ENCODE results near the gene ST3GAL6. TPM values are rescaled to one million over a fixed set of nuclear protein-coding genes. Genes with fewer than 3 reads are reported as not detected.

Gene ST3GAL6
- total RNA-seq, 1 donor from 2014 or later: 0.05 TPM

DNA sequence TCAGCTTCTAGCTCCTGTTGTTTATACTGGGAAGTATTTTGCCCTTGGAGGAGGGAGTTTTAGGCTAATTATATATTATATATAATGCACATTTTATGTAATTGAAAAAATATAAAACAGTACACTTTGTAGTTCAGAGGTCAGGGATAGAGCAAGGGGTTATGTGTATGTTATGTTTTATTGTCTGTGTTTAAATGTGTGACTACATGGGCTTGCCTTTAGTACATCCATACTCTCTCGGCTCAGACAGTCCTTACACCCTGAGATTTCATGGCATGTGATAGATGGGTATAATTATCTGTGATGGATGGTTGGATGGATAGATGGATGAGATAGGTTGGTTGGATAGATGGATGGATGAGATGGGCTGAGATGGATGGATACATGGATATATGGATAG is 17.4 kb upstream of the ST3GAL6 start:
- intact Hi-C loops (cut with micrococcal nuclease): no loop called here
- H3K4me1 Mint-ChIP-seq (ENCODE audit: low read depth): no peaks in the 10 kb centered on the region

DNA sequence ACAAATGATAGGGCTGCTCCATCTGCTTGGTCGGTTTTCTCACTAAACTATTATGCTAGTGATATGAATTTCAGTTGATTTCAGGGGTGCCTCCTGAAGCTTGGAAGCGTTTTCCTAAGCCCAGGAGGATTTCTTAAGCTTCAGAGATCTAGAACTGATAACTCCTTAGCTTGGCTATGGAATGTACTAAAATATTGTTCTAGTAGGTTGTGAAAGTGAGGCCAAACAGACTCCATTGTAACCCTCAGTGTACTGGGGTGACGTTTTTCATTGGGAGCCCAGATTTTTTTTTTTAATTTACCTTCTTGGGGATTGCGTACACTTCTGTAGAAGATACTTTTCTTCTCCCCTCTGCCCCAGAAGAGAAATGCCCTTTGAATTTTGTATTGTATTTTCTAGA is 17.0 kb upstream of the ST3GAL6 start:
- no peaks in the 10 kb centered on the region for H3K9me3 Mint-ChIP-seq
- no peak for DNase-seq (ENCODE audit: low spot score)
- H3K4me1 Mint-ChIP-seq (ENCODE audit: low read depth): no peaks in the 10 kb centered on the region
- no peak overlapping the region for H3K4me3 Mint-ChIP-seq (ENCODE audit: low read depth)
- H3K36me3 Mint-ChIP-seq (ENCODE audit: low read depth): no peaks in the 10 kb centered on the region
- H3K27me3 Mint-ChIP-seq (ENCODE audit: low read depth): peaks cover 13% of the 10 kb centered on the region
- H3K27ac Mint-ChIP-seq: no peak overlapping the region
- intact Hi-C loops (cut with micrococcal nuclease): no loop called here

More for the DNA sequence above, 17.4 kb upstream of the ST3GAL6 start:
- peaks cover 15% of the 10 kb centered on the region for H3K27me3 Mint-ChIP-seq (ENCODE audit: low read depth)
- DNase-seq (ENCODE audit: low spot score): no peak
- H3K27ac Mint-ChIP-seq: no peak overlapping the region
- H3K9me3 Mint-ChIP-seq: no peaks in the 10 kb centered on the region
- no peaks in the 10 kb centered on the region for H3K36me3 Mint-ChIP-seq (ENCODE audit: low read depth)
- H3K4me3 Mint-ChIP-seq (ENCODE audit: low read depth): no peak overlapping the region

DNA sequence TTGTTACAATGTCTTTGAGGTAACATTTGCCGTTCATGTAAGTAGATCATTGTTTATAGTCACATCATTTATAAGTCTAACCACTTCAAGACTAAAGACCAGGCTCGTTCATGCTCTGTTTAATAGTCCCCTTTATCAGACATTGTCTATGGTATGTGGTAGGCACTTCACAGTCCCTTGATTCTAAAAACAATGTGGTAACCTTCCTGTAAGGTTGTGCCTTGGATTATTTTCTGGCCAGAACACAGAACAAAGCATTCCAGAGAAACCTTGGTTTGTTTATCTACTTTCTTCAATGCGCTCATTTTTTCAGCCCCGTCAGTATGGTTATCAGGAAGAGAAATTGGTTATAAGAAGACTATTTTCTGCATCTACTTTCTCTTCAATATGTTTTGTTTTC is 16.3 kb upstream of the ST3GAL6 start:
- no peaks in the 10 kb centered on the region for H3K4me1 Mint-ChIP-seq (ENCODE audit: low read depth)
- H3K27me3 Mint-ChIP-seq (ENCODE audit: low read depth): peaks cover 10% of the 10 kb centered on the region
- H3K9me3 Mint-ChIP-seq: no peaks in the 10 kb centered on the region
- H3K36me3 Mint-ChIP-seq (ENCODE audit: low read depth): no peaks in the 10 kb centered on the region
- DNase-seq (ENCODE audit: low spot score): no peak
- intact Hi-C loops (cut with micrococcal nuclease): no loop called here
- no peak overlapping the region for H3K27ac Mint-ChIP-seq
- no peak overlapping the region for H3K4me3 Mint-ChIP-seq (ENCODE audit: low read depth)

DNA sequence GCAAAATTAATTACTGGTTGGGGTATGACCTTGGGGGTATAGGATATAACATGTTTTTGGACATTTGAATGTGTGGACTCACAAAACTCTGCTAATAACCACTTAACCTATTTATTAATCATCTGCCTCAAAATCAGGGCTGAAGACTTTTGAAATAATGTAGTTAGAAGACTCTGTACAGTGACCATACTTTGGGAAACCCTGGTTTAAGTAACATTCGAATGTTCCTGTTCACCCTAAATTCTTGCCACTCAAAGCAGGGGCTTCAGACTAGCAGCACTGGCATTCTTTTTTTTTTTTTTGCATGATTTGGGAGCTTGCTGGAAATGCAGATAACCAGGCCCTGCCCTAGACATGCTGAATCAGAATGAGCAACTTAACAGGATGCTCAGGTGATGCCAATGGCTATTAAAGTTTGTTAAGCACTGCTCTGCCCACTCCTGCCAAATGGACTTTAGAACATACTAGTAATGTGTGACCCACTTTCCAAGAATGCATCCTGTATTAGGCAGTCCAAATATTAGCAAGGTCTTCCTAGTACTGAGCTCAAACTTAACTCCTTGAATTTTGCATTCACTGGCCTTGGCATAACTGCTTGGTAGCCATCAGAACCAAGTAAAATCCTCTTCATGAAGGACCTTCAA is 12.7 kb upstream of the ST3GAL6 start:
- intact Hi-C loops (cut with micrococcal nuclease): no loop called here
- H3K27me3 Mint-ChIP-seq (ENCODE audit: low read depth): peaks cover 11% of the 10 kb centered on the region
- H3K27ac Mint-ChIP-seq: no peak overlapping the region
- H3K9me3 Mint-ChIP-seq: no peaks in the 10 kb centered on the region
- H3K4me3 Mint-ChIP-seq (ENCODE audit: low read depth): no peak overlapping the region
- DNase-seq (ENCODE audit: low spot score): no peak
- H3K36me3 Mint-ChIP-seq (ENCODE audit: low read depth): no peaks in the 10 kb centered on the region
- no peaks in the 10 kb centered on the region for H3K4me1 Mint-ChIP-seq (ENCODE audit: low read depth)

DNA sequence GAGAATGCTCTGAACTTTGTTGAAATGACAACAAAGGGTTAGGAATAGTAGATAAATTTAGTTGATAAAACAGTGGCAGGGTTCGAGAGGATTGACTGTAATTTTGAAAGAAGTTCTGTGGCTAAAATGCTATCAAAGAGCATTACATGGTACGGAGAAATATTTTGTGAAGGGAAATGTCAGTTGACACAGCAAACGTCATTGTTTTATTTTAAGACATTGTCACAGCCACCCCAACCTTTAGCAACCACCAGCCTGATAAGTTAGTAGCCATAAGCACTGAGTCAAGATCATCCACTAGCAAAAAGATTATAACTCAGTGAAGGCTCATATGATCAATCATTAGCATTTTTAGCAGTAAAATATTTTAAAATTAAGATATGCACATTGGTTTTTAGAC is 8.7 kb upstream of the ST3GAL6 start:
- Mint-ChIP-seq H3K4me3 (ENCODE audit: low read depth) (no peak overlapping the region), H3K4me1 (ENCODE audit: low read depth) (no peaks in the 10 kb centered on the region), H3K36me3 (ENCODE audit: low read depth) (no peaks in the 10 kb centered on the region), H3K9me3 (no peaks in the 10 kb centered on the region), H3K27me3 (ENCODE audit: low read depth) (peaks cover 11% of the 10 kb centered on the region), H3K27ac (no peak overlapping the region)
- intact Hi-C loops (cut with micrococcal nuclease): no loop called here
- no peak for DNase-seq (ENCODE audit: low spot score)

DNA sequence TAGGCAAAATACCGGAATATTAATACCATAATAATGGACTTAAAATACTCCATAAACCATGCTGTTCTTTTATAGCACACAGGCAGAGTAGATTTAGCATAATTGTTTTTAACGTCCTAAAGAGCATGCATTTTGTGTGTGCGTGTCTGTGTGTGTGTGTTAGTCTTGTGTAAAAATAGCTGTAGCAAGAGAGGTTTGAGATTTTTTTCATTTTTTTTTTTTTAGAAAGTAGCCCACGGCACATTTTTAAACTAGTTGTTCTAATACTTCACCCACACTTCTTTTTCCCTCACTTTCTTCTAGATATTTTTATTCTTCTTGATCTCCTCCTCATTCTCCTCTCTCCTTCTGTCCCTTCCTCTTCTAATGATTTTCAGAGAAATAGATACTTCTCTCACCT is 7.5 kb upstream of the ST3GAL6 start:
- Mint-ChIP-seq H3K4me1 (ENCODE audit: low read depth) (no peaks in the 10 kb centered on the region), H3K27me3 (ENCODE audit: low read depth) (peaks cover 14% of the 10 kb centered on the region), H3K9me3 (no peaks in the 10 kb centered on the region), H3K27ac (no peak overlapping the region), H3K36me3 (ENCODE audit: low read depth) (no peaks in the 10 kb centered on the region), H3K4me3 (ENCODE audit: low read depth) (no peak overlapping the region)
- intact Hi-C loops (cut with micrococcal nuclease): no loop called here
- no peak for DNase-seq (ENCODE audit: low spot score)

DNA sequence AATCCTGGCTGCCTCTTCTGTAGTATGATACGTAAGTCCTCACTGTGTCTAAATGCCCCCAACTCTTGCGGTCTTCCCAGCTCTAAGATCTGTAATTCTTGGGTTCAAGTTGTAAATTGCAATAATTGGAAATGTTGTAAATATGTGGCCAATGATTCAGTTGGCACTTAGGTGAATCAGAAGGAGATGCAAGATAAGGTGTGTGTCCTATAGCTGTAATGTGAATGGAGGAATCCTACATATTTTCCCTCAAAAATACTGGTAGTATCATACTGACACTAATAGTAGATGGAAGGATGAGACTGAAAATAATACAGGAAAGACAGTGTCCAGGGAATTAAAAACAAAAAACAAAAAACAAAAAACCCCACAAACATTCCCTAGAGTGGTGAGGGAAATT is 3.5 kb upstream of the ST3GAL6 start:
- intact Hi-C loops (cut with micrococcal nuclease): no loop called here
- no peak for DNase-seq (ENCODE audit: low spot score)
- Mint-ChIP-seq H3K4me1 (ENCODE audit: low read depth) (peaks cover 8% of the 10 kb centered on the region), H3K9me3 (no peaks in the 10 kb centered on the region), H3K27ac (no peak overlapping the region), H3K4me3 (ENCODE audit: low read depth) (no peak overlapping the region), H3K36me3 (ENCODE audit: low read depth) (no peaks in the 10 kb centered on the region), H3K27me3 (ENCODE audit: low read depth) (peaks cover 25% of the 10 kb centered on the region)

DNA sequence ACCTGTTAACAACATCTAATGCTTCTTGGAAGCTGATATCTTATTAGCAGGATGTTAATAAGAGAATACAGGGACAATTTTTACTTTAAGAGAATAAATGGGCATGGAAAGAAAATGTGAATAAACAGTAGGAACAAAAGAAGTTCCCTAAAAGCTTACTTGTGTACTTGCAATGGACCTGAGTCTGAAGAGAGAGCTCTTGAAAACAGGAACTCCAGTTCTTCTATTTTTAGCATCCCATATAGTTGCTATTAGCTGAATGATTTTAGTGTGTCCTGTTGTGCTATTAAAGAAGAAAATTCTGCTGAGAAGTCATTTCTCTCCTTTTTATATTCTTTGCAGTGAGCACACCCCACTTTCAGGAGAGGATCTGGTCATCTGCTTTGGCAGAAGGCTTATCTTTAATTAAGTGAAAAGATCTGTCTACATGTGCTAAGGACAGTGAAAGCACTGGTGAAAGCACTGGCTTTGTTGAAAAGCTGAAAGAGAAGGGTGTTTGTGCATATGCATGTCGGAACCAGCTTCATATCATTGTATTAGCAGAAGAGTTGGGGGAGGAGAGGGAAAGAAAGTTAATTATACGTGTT is 1.4 kb upstream of the ST3GAL6 start:
- H3K4me3 Mint-ChIP-seq (ENCODE audit: low read depth): no peak overlapping the region
- no peaks in the 10 kb centered on the region for H3K9me3 Mint-ChIP-seq
- H3K27me3 Mint-ChIP-seq (ENCODE audit: low read depth): peaks cover 26% of the 10 kb centered on the region
- intact Hi-C loops (cut with micrococcal nuclease): no loop called here
- H3K27ac Mint-ChIP-seq: no peak overlapping the region
- peaks cover 8% of the 10 kb centered on the region for H3K4me1 Mint-ChIP-seq (ENCODE audit: low read depth)
- no peaks in the 10 kb centered on the region for H3K36me3 Mint-ChIP-seq (ENCODE audit: low read depth)
- no peak for DNase-seq (ENCODE audit: low spot score)

DNA sequence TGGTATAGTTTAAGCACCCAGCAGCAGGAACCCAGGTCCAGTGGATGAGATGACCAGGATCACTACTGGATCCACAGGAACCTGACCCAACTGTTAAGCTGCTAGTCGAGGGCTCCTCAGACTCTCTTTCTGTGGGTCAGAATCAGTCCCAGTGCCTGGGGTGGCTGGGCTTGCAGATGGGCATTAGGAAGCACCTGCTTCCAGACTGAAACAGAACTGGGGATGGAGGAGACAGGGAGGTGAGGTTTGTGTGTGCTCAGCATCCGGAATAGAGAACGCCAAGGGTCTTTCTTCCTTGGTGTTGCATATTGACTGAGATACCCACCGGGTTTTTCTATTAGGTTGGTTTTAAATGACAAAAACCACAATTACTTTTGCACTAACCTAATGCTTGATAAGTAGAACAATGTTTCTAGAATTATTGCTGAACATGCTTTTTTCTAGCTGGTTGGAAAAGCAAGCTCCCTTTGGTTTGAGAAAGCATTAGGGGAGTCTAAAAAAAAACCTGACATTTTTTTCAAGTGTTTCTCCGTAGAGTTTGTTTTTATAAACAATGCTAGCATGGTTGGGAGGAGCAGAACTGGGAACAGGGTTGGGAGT is 779 bp downstream of the ST3GAL6 start:
- Mint-ChIP-seq H3K4me1 (ENCODE audit: low read depth) (peaks cover 8% of the 10 kb centered on the region), H3K36me3 (ENCODE audit: low read depth) (no peaks in the 10 kb centered on the region), H3K27me3 (ENCODE audit: low read depth) (peaks cover 34% of the 10 kb centered on the region), H3K9me3 (no peaks in the 10 kb centered on the region), H3K27ac (no peak overlapping the region), H3K4me3 (ENCODE audit: low read depth) (no peak overlapping the region)
- intact Hi-C loops (cut with micrococcal nuclease): no loop called here
- DNase-seq (ENCODE audit: low spot score): no peak

DNA sequence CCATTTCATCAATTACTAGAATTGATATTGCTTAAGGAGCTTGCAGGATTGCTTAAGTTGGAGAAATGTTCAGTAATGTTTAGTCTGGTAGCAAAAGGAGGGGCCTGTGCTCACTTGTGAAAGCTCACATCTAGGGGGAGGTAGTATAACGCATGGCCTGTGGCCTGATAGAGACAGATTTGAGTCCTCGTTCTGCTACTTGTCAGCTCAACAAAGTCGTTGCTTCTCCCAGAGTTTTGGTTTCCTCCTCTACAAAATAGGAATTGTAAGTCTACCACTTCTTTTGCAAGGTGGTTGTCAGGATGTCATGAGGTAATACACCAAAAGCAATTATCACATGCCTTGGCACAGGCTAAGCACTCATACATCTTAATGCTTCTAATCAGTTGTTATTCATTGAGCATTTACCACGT is 1.3 kb downstream of the ST3GAL6 start:
- H3K9me3 Mint-ChIP-seq: no peaks in the 10 kb centered on the region
- no peaks in the 10 kb centered on the region for H3K36me3 Mint-ChIP-seq (ENCODE audit: low read depth)
- peaks cover 8% of the 10 kb centered on the region for H3K4me1 Mint-ChIP-seq (ENCODE audit: low read depth)
- no peak overlapping the region for H3K4me3 Mint-ChIP-seq (ENCODE audit: low read depth)
- H3K27ac Mint-ChIP-seq: no peak overlapping the region
- intact Hi-C loops (cut with micrococcal nuclease): no loop called here
- peaks cover 31% of the 10 kb centered on the region for H3K27me3 Mint-ChIP-seq (ENCODE audit: low read depth)
- DNase-seq (ENCODE audit: low spot score): no peak

DNA sequence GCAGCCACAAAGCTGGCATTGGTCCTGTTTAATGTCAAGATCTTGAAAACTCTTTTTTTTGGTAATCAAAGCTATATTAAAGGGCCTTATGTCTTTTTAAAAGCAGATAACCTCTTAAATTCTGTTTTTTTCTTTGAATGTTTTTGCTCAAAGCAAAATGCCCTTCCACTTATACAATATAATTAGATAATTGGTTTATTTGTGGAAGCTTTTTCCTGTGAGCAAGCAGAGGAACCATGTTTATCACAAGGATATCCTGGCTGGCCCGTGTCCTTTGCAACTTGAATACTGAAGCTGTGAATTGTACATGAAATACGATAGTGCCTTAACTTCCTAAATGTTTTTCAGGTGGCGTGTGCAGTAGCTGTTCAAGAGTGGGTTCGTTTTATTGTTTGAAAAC is 2.6 kb downstream of the ST3GAL6 start:
- H3K36me3 Mint-ChIP-seq (ENCODE audit: low read depth): no peaks in the 10 kb centered on the region
- peaks cover 35% of the 10 kb centered on the region for H3K27me3 Mint-ChIP-seq (ENCODE audit: low read depth)
- H3K27ac Mint-ChIP-seq: no peak overlapping the region
- no peaks in the 10 kb centered on the region for H3K9me3 Mint-ChIP-seq
- intact Hi-C loops (cut with micrococcal nuclease): no loop called here
- H3K4me3 Mint-ChIP-seq (ENCODE audit: low read depth): no peak overlapping the region
- H3K4me1 Mint-ChIP-seq (ENCODE audit: low read depth): peaks cover 10% of the 10 kb centered on the region
- no peak for DNase-seq (ENCODE audit: low spot score)

DNA sequence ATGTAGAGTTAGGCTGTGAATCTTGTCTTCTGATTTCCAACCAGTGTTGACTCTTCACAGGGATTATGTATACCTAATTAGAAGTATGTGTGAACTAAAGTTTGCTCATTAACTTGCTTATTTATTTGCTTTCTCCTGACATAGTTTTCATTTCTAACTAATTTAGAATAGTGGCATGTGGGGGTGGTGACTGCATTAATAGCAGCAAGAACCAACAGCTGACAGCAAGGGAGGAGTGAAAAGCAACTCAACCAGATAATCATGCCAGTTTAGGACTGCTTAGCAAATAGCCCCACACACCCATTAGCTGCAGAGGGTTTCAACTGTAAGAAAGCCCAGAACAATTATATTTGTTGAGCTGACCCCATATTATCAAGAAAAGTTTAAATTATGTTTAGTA is 3.8 kb downstream of the ST3GAL6 start:
- Mint-ChIP-seq H3K27me3 (ENCODE audit: low read depth) (peaks cover 38% of the 10 kb centered on the region), H3K4me3 (ENCODE audit: low read depth) (no peak overlapping the region), H3K36me3 (ENCODE audit: low read depth) (no peaks in the 10 kb centered on the region), H3K27ac (no peak overlapping the region), H3K9me3 (no peaks in the 10 kb centered on the region), H3K4me1 (ENCODE audit: low read depth) (peaks cover 10% of the 10 kb centered on the region)
- no peak for DNase-seq (ENCODE audit: low spot score)
- intact Hi-C loops (cut with micrococcal nuclease): no loop called here

DNA sequence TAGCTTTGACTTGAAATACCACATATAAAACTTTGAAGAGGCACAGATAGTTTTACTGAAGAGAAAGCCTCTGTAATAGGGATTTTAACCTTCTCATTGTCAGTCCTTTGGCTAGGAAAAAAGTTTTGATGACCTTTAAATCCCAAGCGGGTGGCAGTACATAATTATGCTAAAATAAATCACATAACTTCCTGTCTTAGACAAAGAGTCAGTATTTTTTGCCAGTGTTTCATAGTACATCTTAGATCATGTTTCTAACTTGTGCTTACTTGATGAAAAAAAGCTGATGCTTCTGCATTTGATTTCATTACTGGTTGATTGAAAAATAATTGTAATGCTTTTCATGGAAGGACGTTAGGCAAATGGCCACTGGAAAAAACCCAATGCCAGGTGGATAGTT is 5.8 kb downstream of the ST3GAL6 start:
- no peaks in the 10 kb centered on the region for H3K36me3 Mint-ChIP-seq (ENCODE audit: low read depth)
- intact Hi-C loops (cut with micrococcal nuclease): no loop called here
- H3K27ac Mint-ChIP-seq: no peak overlapping the region
- DNase-seq (ENCODE audit: low spot score): no peak
- H3K4me1 Mint-ChIP-seq (ENCODE audit: low read depth): peaks cover 2% of the 10 kb centered on the region
- H3K4me3 Mint-ChIP-seq (ENCODE audit: low read depth): no peak overlapping the region
- H3K9me3 Mint-ChIP-seq: no peaks in the 10 kb centered on the region
- peaks cover 24% of the 10 kb centered on the region for H3K27me3 Mint-ChIP-seq (ENCODE audit: low read depth)

Data from activated T-helper 2 cell treated with anti-CD3 and anti-CD28 coated beads, Interferon-gamma antibody, Interleukin-2, Interleukin-4, amounts not matched to agents 10 μg/mL and 5 μg/mL and 100 μg/mL, durations not matched to agents 14 hours and 24 hours and 36 hours (primary cell).